Measurements from ENCODE around the gene ZNF577. TPM values are rescaled to one million over a fixed set of nuclear protein-coding genes. Genes with fewer than 3 reads are reported as not detected.
"Not testable (repeated sequence)": the region's sequence is repeated elsewhere in the genome, so short reads cannot be mapped to it uniquely, and the experiment has no call there.

The ZNF577 gene
- total and polyA plus RNA-seq, 12 donors = 6.2 to 54.6 (median 17.4) TPM

GRCh38 chr19:51916167-51916566 lies 28.4 kb upstream of the ZNF577 start:
- intact Hi-C loops (cut with DNase I) = no loop called here
- Histone ChIP-seq H3K4me1 (replicated peaks in 1 of 2) (no peaks in the 10 kb centered on the region), H3K27me3 (no peaks in the 10 kb centered on the region), H3K27ac (no peak overlapping the region), H3K36me3 (replicated peaks in 1 of 2) (no peaks in the 10 kb centered on the region), H3K4me3 (no peak overlapping the region), H3K9me3 (replicated peaks in 1 of 3) (peaks cover 0 to 51% (median 11%) of the 10 kb centered on the region in 3 donors)
- 86 to 98% (median 92%) methylated on average over 1 of the region's 1 CpG for WGBS, 4 donors
- TF ChIP-seq POLR2A (IDR thresholded peaks at IDR 0.05) (no peak), CTCF (IDR thresholded peaks at IDR 0.05) (no peak)
- no peak for DNase-seq

GRCh38 chr19:51915324-51915867 lies 27.6 kb upstream of the ZNF577 start:
- no peak for DNase-seq
- intact Hi-C loops (cut with DNase I) = no loop called here
- Histone ChIP-seq H3K27ac (no peak overlapping the region), H3K36me3 (replicated peaks in 1 of 2) (no peaks in the 10 kb centered on the region), H3K4me1 (replicated peaks in 1 of 2) (no peaks in the 10 kb centered on the region), H3K27me3 (no peaks in the 10 kb centered on the region), H3K9me3 (replicated peaks in 1 of 3) (peaks cover 0 to 44% (median 11%) of the 10 kb centered on the region in 3 donors), H3K4me3 (no peak overlapping the region)
- WGBS, 4 donors = 69 to 80% (median 75%) methylated on average over 5 of the region's 5 CpGs
- no peak for TF ChIP-seq CTCF (IDR thresholded peaks at IDR 0.05)
- TF ChIP-seq POLR2A (IDR thresholded peaks at IDR 0.05) = no peak

GRCh38 chr19:51907981-51908380 lies 20.2 kb upstream of the ZNF577 start:
- H3K36me3 ChIP-seq (replicated peaks in 1 of 2); H3K27me3 ChIP-seq; H3K27ac ChIP-seq; H3K9me3 ChIP-seq (replicated peaks in 1 of 3); DNase-seq; intact Hi-C loops (cut with DNase I); H3K4me3 ChIP-seq: not testable (repeated sequence)
- H3K4me1 ChIP-seq (replicated peaks in 1 of 2) = peaks cover 9 to 10% of the 10 kb centered on the region in 2 donors
- WGBS, 4 donors = 20 to 31% (median 27%) methylated on average over 5 of the region's 5 CpGs

GRCh38 chr19:51906108-51906507 lies 18.4 kb upstream of the ZNF577 start:
- H3K27me3 ChIP-seq; intact Hi-C loops (cut with DNase I): not testable (repeated sequence)

GRCh38 chr19:51905639-51906038 lies 17.9 kb upstream of the ZNF577 start:
- H3K9me3 ChIP-seq (replicated peaks in 1 of 3); H3K27ac ChIP-seq; H3K36me3 ChIP-seq (replicated peaks in 1 of 2); DNase-seq; intact Hi-C loops (cut with DNase I); H3K27me3 ChIP-seq; H3K4me3 ChIP-seq: not testable (repeated sequence)
- peaks cover 9 to 10% of the 10 kb centered on the region in 2 donors for H3K4me1 ChIP-seq (replicated peaks in 1 of 2)
- 75 to 89% (median 83%) methylated on average over 3 of the region's 3 CpGs for WGBS, 4 donors

More at GRCh38 chr19:51906108-51906507, 18.4 kb upstream of the ZNF577 start:
- H3K9me3 ChIP-seq (replicated peaks in 1 of 3); H3K27ac ChIP-seq; DNase-seq; H3K4me3 ChIP-seq; H3K36me3 ChIP-seq (replicated peaks in 1 of 2): not testable (repeated sequence)
- H3K4me1 ChIP-seq (replicated peaks in 1 of 2) = peaks cover 9 to 10% of the 10 kb centered on the region in 2 donors
- WGBS, 4 donors = 37 to 40% (median 38%) methylated on average over 9 of the region's 9 CpGs

GRCh38 chr19:51905206-51905605 lies 17.5 kb upstream of the ZNF577 start:
- Histone ChIP-seq H3K36me3 (replicated peaks in 1 of 2) (no peaks in the 10 kb centered on the region), H3K27me3 (peaks cover 3% of the 10 kb centered on the region), H3K4me1 (replicated peaks in 1 of 2) (peaks cover 9 to 10% of the 10 kb centered on the region in 2 donors), H3K4me3 (peak overlapping the region in 1 of 4 donors; percentile 94), H3K27ac (no peak overlapping the region), H3K9me3 (replicated peaks in 1 of 3) (peaks cover 0 to 9% (median 0%) of the 10 kb centered on the region in 3 donors)
- no peak for TF ChIP-seq POLR2A (IDR thresholded peaks at IDR 0.05)
- no peak for TF ChIP-seq CTCF (IDR thresholded peaks at IDR 0.05)
- WGBS, 4 donors = 32 to 46% (median 35%) methylated on average over 3 of the region's 3 CpGs
- no peak for DNase-seq
- intact Hi-C loops (cut with DNase I) = no loop called here
